ENCODE data around the gene GPR12. TPM values are rescaled to one million over a fixed set of nuclear protein-coding genes. Genes with fewer than 3 reads are reported as not detected.

Gene GPR12
- total and polyA plus RNA-seq, 8 donors: 0.05 to 0.31 (median 0.18) TPM; not detected in 5

DNA sequence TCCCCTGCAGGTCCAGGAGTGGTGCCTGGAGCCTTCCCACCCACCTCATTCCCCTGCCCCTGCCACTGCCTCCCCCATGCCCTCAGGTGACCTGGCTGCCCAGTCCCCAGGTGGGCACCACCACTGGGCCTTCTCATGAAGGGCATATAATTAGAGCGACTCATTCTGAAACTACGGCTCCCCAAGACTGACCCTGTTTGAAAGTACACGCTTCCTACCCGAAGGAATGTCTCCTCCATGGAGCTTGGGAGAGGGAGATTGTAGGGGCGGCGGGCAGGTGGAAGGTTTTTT is 52.6 kb downstream of the GPR12 start:
- intact Hi-C loops (cut with DNase I; ENCODE audit: low total_unique reads): no loop called here

DNA sequence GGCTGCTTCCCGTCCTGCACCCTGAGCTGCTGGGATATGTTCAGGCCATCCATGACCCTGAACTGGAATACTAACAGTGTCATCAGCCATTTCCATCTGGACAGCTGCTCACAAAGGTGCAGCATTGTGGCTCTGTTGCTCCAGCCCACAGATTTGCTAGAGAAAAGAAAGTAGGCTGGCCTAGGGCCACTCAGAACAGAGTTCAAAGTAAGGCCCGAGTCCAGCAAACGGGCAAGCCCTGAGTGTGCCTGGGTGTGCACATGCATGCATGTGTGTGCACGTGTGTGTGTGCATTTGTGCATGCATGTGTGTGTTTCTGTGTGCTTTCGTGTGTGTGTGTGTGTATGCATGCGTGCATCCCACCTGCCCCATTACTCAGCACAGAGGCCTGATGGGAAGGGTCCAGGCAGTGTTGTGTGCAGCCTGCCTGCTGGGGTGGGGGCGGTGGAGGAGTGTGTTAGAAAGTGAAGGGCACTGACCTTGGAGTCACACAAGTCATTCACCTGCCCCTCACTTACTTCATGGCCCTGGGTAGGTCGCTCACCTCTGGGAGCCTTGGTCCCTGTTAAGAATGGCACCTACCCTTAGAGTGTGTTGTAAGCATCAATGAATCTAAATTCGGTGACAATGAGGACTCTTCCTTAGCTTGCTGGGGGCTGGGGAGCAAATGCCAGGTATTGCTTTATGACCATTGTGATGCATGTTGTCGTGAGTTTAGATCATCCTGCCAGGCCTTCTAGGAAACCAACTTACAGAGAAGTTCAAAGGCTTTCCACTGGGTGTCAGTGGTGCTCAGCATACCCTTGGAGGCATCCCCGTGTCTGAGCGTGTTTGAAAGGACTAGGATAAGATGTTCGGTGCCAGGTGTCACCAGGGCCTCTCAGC is 53.2 kb downstream of the GPR12 start:
- TF ChIP-seq, protein P1, sequence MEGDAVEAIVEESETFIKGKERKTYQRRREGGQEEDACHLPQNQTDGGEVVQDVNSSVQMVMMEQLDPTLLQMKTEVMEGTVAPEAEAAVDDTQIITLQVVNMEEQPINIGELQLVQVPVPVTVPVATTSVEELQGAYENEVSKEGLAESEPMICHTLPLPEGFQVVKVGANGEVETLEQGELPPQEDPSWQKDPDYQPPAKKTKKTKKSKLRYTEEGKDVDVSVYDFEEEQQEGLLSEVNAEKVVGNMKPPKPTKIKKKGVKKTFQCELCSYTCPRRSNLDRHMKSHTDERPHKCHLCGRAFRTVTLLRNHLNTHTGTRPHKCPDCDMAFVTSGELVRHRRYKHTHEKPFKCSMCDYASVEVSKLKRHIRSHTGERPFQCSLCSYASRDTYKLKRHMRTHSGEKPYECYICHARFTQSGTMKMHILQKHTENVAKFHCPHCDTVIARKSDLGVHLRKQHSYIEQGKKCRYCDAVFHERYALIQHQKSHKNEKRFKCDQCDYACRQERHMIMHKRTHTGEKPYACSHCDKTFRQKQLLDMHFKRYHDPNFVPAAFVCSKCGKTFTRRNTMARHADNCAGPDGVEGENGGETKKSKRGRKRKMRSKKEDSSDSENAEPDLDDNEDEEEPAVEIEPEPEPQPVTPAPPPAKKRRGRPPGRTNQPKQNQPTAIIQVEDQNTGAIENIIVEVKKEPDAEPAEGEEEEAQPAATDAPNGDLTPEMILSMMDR (IDR thresholded peaks at IDR 0.05): peak in 4 of 7 experiments; percentile 25 to 39 (median 34)
- no peak for TF ChIP-seq POLR2A (IDR thresholded peaks at IDR 0.05)
- H3K4me3 ChIP-seq: no peak overlapping the region
- no peak overlapping the region for H3K27ac ChIP-seq
- no peaks in the 10 kb centered on the region for H3K4me1 ChIP-seq
- peak in 1 of 2 donors; percentile 79 for DNase-seq
- 44 to 69% (median 48%) methylated on average over 9 to 13 of the region's 13 CpGs for WGBS, 5 donors
- peaks cover 0 to 14% (median 0%) of the 10 kb centered on the region in 3 donors for H3K27me3 ChIP-seq
- H3K9me3 ChIP-seq: peaks cover 0 to 4% (median 0%) of the 10 kb centered on the region in 4 donors
- no peaks in the 10 kb centered on the region for H3K36me3 ChIP-seq
- intact Hi-C loops (cut with DNase I; ENCODE audit: low total_unique reads): no loop called here

More for the DNA sequence above, 52.6 kb downstream of the GPR12 start:
- TF ChIP-seq, protein P1 (IDR thresholded peaks at IDR 0.05): peak in 2 of 7 experiments; percentile 1 to 8
- TF ChIP-seq POLR2A (IDR thresholded peaks at IDR 0.05): no peak
- Histone ChIP-seq H3K27me3 (peaks cover 0 to 14% (median 0%) of the 10 kb centered on the region in 3 donors), H3K4me1 (no peaks in the 10 kb centered on the region), H3K36me3 (no peaks in the 10 kb centered on the region), H3K9me3 (peaks cover 0 to 7% (median 0%) of the 10 kb centered on the region in 4 donors), H3K27ac (no peak overlapping the region), H3K4me3 (no peak overlapping the region)
- 78 to 85% (median 80%) methylated on average over 6 of the region's 6 CpGs for WGBS, 5 donors
- no peak for DNase-seq

DNA sequence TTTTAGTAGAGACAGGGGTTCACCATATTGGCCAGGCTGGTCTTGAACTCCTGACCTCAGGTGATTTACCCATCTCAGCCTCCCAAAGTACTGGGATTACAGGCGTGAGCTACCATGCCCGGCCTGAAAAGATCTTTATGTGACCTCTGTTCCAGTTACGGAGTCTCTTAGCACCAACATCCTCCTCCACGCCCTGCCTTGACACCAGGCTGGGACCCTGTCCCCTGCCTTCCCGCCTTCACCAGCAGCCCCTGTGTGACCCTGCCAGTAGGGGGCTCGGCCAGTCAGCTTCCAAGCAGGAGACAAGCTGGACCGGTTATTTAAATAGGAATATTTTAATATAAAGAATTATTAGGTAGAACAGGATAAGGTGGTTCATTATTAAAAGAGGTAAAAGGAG is 54.2 kb downstream of the GPR12 start:
- Histone ChIP-seq H3K4me3 (no peak overlapping the region), H3K36me3 (no peaks in the 10 kb centered on the region), H3K27me3 (peaks cover 0 to 14% (median 0%) of the 10 kb centered on the region in 3 donors), H3K9me3 (no peaks in the 10 kb centered on the region), H3K4me1 (no peaks in the 10 kb centered on the region), H3K27ac (no peak overlapping the region)
- DNase-seq: no peak
- TF ChIP-seq POLR2AphosphoS5 (IDR thresholded peaks at IDR 0.05) (no peak), EP300 (IDR thresholded peaks at IDR 0.05) (no peak), POLR2A (IDR thresholded peaks at IDR 0.05) (no peak)
- TF ChIP-seq, protein P1 (IDR thresholded peaks at IDR 0.05): no peak
- WGBS, 5 donors: 53 to 59% (median 54%) methylated on average over 7 of the region's 7 CpGs
- intact Hi-C loops (cut with DNase I; ENCODE audit: low total_unique reads): no loop called here

DNA sequence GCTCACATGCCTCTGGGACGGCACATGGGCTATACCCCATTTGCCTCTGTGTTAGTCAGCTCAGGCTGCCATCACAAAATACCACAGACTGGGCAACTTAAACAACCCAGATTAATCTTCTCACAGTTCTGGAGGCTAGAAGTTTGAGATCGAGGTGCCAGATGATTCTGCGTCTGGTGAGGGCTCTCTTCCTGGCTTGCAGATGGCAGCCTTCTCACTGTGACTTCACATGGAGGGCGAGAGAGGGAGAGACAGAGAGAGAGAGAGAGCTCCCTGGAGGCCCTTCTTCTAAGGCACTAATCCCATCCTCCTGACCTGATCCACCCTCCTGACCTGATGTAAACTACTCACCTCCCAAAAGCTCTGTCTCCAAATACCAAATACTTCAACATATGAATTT is 55.0 kb downstream of the GPR12 start:
- WGBS, 5 donors: 75 to 86% (median 85%) methylated on average over 3 to 4 of the region's 4 CpGs

More for the DNA sequence above, 55.0 kb downstream of the GPR12 start:
- H3K9me3 ChIP-seq: no peaks in the 10 kb centered on the region
- no peaks in the 10 kb centered on the region for H3K4me1 ChIP-seq
- H3K27me3 ChIP-seq: peaks cover 0 to 14% (median 0%) of the 10 kb centered on the region in 3 donors
- H3K27ac ChIP-seq: no peak overlapping the region
- DNase-seq: no peak
- H3K4me3 ChIP-seq: no peak overlapping the region
- intact Hi-C loops (cut with DNase I; ENCODE audit: low total_unique reads): no loop called here
- H3K36me3 ChIP-seq: no peaks in the 10 kb centered on the region
- no peak for TF ChIP-seq EP300 (IDR thresholded peaks at IDR 0.05)
- no peak for TF ChIP-seq POLR2A (IDR thresholded peaks at IDR 0.05)
- TF ChIP-seq, protein P1 (IDR thresholded peaks at IDR 0.05): no peak
- no peak for TF ChIP-seq POLR2AphosphoS5 (IDR thresholded peaks at IDR 0.05)

Other genes starting within 250 kb of the GPR12 start
- gene WASF3, start 203.1 kb downstream of the GPR12 start, total RNA-seq: 10 to 100 TPM in 3 of 5 donors, 1 to 10 TPM in 1, under 1 TPM in 1; 0.87 to 12.8 (median 11.3) TPM
- gene WASF3, start 203.1 kb downstream of the GPR12 start, polyA plus RNA-seq: 10 to 100 TPM in 1 of 3 donors, 1 to 10 TPM in 2; 3.5 to 11.0 (median 9.3) TPM